ENCODE measurements around the gene BASP1.

Gene BASP1

DNA sequence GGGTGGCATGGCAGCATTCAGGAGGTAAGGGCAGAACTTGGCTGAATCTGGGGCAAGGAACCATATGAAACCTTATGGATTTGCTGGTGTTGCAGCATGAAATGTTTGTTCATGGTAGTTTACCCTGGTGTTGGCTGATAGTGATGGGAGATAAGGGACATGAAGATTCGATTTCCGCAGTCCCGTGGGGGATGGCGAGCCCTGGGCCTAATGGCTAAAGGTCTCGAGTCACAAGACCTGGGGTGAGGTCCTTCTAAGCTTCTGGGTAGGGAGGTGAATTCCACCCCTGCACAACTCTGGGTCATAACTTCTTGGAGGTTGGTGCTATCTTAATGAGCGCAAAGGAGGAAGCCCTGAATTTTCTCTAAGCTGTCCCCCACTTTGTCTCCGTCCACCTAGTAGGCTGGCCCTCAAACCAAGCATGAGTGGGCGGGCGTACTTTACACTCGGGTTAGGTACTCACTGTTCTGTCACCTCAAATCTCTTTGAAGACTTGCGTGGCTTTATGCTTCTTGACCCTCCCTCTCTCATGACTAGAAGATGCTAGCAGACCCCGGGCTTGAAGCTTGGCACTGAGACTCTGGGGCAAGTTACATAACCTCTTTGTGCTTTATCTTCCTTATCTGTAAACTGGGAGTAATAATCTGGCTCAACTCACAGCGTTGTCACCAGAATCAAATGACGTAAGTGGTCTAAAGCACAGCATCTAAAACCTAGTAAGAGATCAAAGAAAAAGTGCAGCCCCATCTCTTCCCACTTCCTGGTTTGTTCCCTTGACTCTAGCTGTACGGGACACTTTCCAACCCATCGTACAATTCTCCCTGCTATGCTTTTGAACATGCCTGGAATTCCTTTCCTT, 72.5 kb downstream of the BASP1 start:
- peak; percentile 38 to 62 for DNase-seq (ENCODE audit: low read depth in 2 of 2)
- TF ChIP-seq, protein P1, sequence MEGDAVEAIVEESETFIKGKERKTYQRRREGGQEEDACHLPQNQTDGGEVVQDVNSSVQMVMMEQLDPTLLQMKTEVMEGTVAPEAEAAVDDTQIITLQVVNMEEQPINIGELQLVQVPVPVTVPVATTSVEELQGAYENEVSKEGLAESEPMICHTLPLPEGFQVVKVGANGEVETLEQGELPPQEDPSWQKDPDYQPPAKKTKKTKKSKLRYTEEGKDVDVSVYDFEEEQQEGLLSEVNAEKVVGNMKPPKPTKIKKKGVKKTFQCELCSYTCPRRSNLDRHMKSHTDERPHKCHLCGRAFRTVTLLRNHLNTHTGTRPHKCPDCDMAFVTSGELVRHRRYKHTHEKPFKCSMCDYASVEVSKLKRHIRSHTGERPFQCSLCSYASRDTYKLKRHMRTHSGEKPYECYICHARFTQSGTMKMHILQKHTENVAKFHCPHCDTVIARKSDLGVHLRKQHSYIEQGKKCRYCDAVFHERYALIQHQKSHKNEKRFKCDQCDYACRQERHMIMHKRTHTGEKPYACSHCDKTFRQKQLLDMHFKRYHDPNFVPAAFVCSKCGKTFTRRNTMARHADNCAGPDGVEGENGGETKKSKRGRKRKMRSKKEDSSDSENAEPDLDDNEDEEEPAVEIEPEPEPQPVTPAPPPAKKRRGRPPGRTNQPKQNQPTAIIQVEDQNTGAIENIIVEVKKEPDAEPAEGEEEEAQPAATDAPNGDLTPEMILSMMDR (IDR thresholded peaks at IDR 0.05; ENCODE audit: low read depth, low read length): no peak
- H3K4me3 ChIP-seq (replicated peaks in 1 of 2; ENCODE audit: low read depth in 2 of 2, low read length in 2 of 2): no peak overlapping the region

DNA sequence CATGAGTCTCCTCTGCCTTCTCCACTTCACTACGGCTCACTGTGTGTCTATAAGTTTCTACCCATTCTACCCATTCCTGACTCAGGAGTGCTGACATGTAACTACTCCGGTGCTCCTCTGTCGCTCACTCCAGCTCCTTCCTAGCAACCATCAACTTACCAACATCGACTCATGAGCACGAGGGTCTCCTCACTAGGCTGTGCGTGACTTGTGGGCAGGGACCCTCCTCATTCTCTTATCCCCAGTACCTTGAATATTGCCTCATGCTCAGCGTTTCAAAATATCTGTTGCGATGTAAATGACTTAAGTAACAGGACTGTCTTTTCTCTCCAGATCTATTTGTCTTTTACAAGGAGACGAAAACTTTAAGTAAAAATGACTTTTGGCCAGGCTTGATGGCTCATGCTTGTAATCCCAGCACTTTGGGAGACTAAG, 73.1 kb downstream of the BASP1 start:
- H3K4me3 ChIP-seq (replicated peaks in 1 of 2; ENCODE audit: low read depth in 2 of 2, low read length in 2 of 2): no peak overlapping the region
- TF ChIP-seq, protein P1 (IDR thresholded peaks at IDR 0.05; ENCODE audit: low read depth, low read length): no peak
- DNase-seq (ENCODE audit: low read depth in 2 of 2): no peak

DNA sequence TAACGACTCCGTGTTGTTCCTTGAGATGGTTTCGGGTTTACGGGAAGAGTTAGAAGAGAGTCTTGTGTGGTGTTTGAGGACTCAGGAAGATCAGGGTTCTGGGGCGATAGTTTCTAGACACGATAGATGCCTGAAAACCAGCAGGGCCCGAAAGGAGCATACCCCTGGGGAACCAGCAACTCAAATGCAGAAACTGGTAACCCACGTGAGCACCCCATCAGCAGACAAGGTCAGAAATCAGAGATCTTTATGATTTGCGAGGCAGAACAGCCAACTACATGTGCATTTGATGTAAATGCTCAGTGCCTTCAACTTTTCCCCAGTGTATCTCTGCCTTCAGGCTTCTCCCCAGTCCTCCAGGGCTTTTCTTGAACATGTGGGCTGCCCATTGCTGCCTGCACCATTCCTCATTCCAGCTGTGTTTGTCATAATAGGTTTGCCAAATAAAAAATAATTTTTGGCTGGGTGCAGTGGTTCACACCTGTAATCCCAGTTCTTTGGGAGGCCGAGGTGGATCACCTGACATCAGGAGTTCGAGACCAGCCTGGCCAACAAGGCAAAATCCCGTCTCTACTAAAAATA, 75.1 kb downstream of the BASP1 start:
- no peak for DNase-seq (ENCODE audit: low read depth in 2 of 2)
- TF ChIP-seq, protein P1 (IDR thresholded peaks at IDR 0.05; ENCODE audit: low read depth, low read length): no peak
- no peak overlapping the region for H3K4me3 ChIP-seq (replicated peaks in 1 of 2; ENCODE audit: low read depth in 2 of 2, low read length in 2 of 2)

DNA sequence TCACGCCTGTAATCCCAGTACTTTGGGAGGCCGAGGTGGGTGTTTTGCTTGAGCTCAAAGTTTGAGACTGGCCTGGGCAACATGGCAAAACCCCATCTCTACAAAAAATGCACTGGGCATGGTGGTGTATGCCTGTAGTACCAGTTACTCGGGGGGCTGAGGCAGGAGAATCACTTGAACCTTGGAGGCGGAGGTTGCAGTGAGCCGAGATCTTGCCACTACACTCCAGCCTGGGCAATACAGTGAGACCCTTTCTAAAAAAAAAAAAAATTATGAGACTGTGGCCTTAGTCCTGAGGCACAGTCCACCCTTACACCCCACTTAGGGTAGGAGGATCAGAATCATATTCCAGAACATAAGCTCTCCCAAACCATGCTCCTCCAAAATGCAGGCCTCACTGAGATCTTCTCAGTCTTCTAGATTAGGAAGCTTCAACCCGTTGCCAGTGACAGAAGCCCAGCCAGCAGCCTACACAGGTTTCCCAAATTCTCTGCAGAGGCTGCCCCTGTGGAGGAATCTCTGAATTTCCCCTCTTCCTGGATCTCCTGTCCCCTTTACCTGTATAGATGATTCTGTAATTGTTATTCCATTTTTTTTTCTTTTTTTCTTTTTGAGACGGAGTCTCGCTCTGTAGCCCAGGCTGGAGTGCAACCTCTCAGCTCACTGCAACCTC, 77.3 kb downstream of the BASP1 start:
- no peak for DNase-seq (ENCODE audit: low read depth in 2 of 2)
- TF ChIP-seq, protein P1 (IDR thresholded peaks at IDR 0.05; ENCODE audit: low read depth, low read length): no peak
- H3K4me3 ChIP-seq (replicated peaks in 1 of 2; ENCODE audit: low read depth in 2 of 2, low read length in 2 of 2): no peak overlapping the region

DNA sequence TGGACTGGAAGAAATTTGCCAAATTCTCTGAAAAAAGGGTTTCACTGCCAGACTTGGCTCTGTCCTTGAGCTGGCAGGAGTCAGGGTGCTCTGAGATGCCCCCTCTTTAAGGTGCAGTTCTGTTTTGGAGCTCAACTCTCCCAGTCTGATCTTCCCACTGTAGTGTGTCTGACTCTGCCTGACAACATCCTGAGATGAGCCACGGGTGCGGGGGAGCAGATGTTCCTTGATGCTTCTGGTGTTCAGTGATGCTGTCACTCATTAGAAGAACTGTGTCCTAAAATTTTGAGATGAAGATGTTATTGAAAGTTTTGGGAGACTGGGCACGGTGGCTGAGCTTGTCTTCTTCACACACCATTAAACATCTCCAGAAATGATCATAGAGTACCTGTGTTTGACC, 78.2 kb downstream of the BASP1 start:
- no peak overlapping the region for H3K4me3 ChIP-seq (replicated peaks in 1 of 2; ENCODE audit: low read depth in 2 of 2, low read length in 2 of 2)
- no peak for DNase-seq (ENCODE audit: low read depth in 2 of 2)
- TF ChIP-seq, protein P1 (IDR thresholded peaks at IDR 0.05; ENCODE audit: low read depth, low read length): no peak

DNA sequence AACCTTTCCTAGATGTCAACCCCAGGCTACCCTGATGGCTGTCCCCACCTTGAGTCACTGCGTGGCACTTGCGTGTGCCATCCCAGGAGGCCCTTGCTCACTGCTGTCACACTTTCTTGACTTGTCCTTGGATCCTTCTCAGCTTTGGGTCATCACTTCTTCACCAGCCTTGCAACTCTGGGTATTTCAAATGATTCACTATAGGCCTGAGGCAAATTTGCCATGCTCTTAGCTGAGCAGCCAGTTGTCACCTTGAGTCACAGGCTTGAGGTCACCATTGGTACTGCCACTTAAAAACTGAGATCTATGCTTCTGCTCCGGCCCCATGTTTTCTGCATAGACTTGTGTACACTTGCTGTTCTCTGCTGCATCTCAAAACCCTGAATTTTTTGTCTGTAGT, 84.7 kb downstream of the BASP1 start:
- no peak for DNase-seq (ENCODE audit: low read depth in 2 of 2)
- no peak overlapping the region for H3K4me3 ChIP-seq (replicated peaks in 1 of 2; ENCODE audit: low read depth in 2 of 2, low read length in 2 of 2)
- TF ChIP-seq, protein P1 (IDR thresholded peaks at IDR 0.05; ENCODE audit: low read depth, low read length): no peak

All from cardiac fibroblast (primary cell).